SK-N-SH (cell line): ENCODE data around the gene PPM1N. TPM values are rescaled to one million over a fixed set of nuclear protein-coding genes. Genes with fewer than 3 reads are reported as not detected.

Source experiments
- CTCF ChIA-PET: fragments of 300-600, 350-600 bp; formaldehyde crosslinking; extraction: SDS; loops from one replicate; lab custom pipeline; 2021; lab: Yijun Ruan, JAX
- POLR2A ChIA-PET: fragments of 350-600 bp; sonication (Branson Sonifier 250); formaldehyde crosslinking; extraction: SDS; loops from one replicate; lab custom pipeline; 2020; ENCODE audit warnings: antibody characterized with exemption, inconsistent platforms; lab: Yijun Ruan, JAX
- DNase-seq: peaks from one replicate; pipeline ENCODE4 v3.0.0; 2012
- H2AFZ ChIP-seq: fragments of 200-600 bp; sonication (generic); 2 replicates; pipeline ENCODE4 v1.8.1; 2016; ENCODE audit warnings: antibody characterized with exemption, mild to moderate bottlenecking, low read depth
- H3F3A ChIP-seq: fragments of 200-600 bp; sonication (generic); replicated peaks from 2 replicates; pipeline ENCODE3; 2016; ENCODE audit warnings: antibody characterized with exemption, mild to moderate bottlenecking; ENCODE audit not compliant: insufficient read depth
- H3K27ac ChIP-seq, 2 experiments: fragments of 200-500 bp in 1 of 2; fragments of 200-600 bp in 1 of 2; sonication (Bioruptor generic) in 1 of 2; sonication (generic), shearing (Covaris generic) in 1 of 2; 2 replicates each; pipeline versions ENCODE4 v1.5.1 to v1.6.1; 2014 to 2016; ENCODE audit warnings: low read depth in 2 of 2, inconsistent platforms in 1 of 2, low read length in 1 of 2, mild to moderate bottlenecking in 1 of 2, mixed read lengths in 1 of 2
- H3K27me3 ChIP-seq: fragments of 200-600 bp; sonication (generic), shearing (Covaris generic); 2 replicates; pipeline ENCODE4 v1.6.1; 2016; ENCODE audit warnings: mixed run types; ENCODE audit not compliant: insufficient read depth
- H3K36me3 ChIP-seq, 2 experiments: fragments of 200-500 bp in 1 of 2; fragments of 200-600 bp in 1 of 2; sonication (Bioruptor generic) in 1 of 2; sonication (generic) in 1 of 2; replicated peaks in 1 of 2; 2 replicates each; pipeline versions ENCODE3 to v1.5.1; 2014 to 2016; ENCODE audit warnings: low read length in 1 of 2, mild to moderate bottlenecking in 1 of 2; ENCODE audit not compliant: insufficient read depth in 2 of 2, control insufficient read depth in 1 of 2
- H3K4me1 ChIP-seq, 2 experiments: fragments of 200-500 bp in 1 of 2; fragments of 200-600 bp in 1 of 2; sonication (Bioruptor generic) in 1 of 2; sonication (generic), shearing (Covaris generic) in 1 of 2; 2 replicates each; pipeline versions ENCODE4 v1.5.1 to v1.6.1; 2014 to 2016; ENCODE audit warnings: low read depth in 1 of 2, low read length in 1 of 2, mixed run types in 1 of 2; ENCODE audit not compliant: insufficient read depth in 2 of 2, control insufficient read depth in 1 of 2
- H3K4me2 ChIP-seq: fragments of 200-600 bp; sonication (generic), shearing (Covaris generic); 2 replicates; pipeline ENCODE4 v1.6.1; 2017; ENCODE audit warnings: mixed run types
- H3K4me3 ChIP-seq, 2 experiments: fragments of 200-500 bp in 1 of 2; fragments of 200-600 bp in 1 of 2; sonication (Bioruptor generic) in 1 of 2; sonication (generic), shearing (Covaris generic) in 1 of 2; 2 replicates each; pipeline versions ENCODE4 v1.5.1 to v1.8.1; 2014 to 2016; ENCODE audit warnings: low read depth in 2 of 2, inconsistent platforms in 1 of 2, low read length in 1 of 2, mild to moderate bottlenecking in 1 of 2, mixed read lengths in 1 of 2, moderate library complexity in 1 of 2
- H3K79me2 ChIP-seq: fragments of 200-600 bp; sonication (generic); 2 replicates; pipeline ENCODE4 v1.8.1; 2017; ENCODE audit warnings: mild to moderate bottlenecking; ENCODE audit not compliant: insufficient read depth
- H3K9ac ChIP-seq: fragments of 200-600 bp; sonication (generic); 2 replicates; pipeline ENCODE4 v1.6.1; 2017; ENCODE audit warnings: mixed run types
- H3K9me2 ChIP-seq: fragments of 200-600 bp; sonication (generic); 2 replicates; pipeline ENCODE4 v1.6.1; 2017; ENCODE audit warnings: mixed run types
- H3K9me3 ChIP-seq: fragments of 200-600 bp; sonication (generic); 2 replicates; pipeline ENCODE4 v1.6.1; 2017; ENCODE audit warnings: mixed run types, mild to moderate bottlenecking, moderate library complexity
- H4K20me1 ChIP-seq: fragments of 200-600 bp; sonication (generic); 2 replicates; pipeline ENCODE4 v1.6.1; 2017; ENCODE audit warnings: mild to moderate bottlenecking, mixed run types; ENCODE audit not compliant: insufficient read depth
- CHD2 ChIP-seq: fragments of 150-350 bp; IDR thresholded peaks from 2 replicates; pipeline ENCODE4 v1.6.1; 2018; ENCODE audit warnings: low read length; ENCODE audit not compliant: partially characterized antibody
- CTCF ChIP-seq: fragments of 200-600 bp; sonication (generic); IDR thresholded peaks from 2 replicates; pipeline ENCODE4 v1.6.1; 2017; ENCODE audit warnings: antibody characterized with exemption, mild to moderate bottlenecking, moderate library complexity
- EP300 ChIP-seq, 2 experiments: IDR thresholded peaks; 2 replicates each; pipeline versions ENCODE4 v1.4.0 to v1.6.1; 2012; ENCODE audit warnings: borderline replicate concordance in 1 of 2, low read depth in 1 of 2, low read length in 1 of 2
- FOSL2 ChIP-seq: IDR thresholded peaks from 2 replicates; pipeline ENCODE4 v1.4.0; 2012; ENCODE audit warnings: low read depth, mild to moderate bottlenecking, moderate library complexity, borderline replicate concordance
- FOXJ3 ChIP-seq: sonication (generic); formaldehyde crosslinking; IDR thresholded peaks from 2 replicates; pipeline ENCODE4 v1.5.1; 2020; ENCODE audit warnings: mild to moderate bottlenecking, missing genetic modification reagents
- FOXM1 ChIP-seq: IDR thresholded peaks from 2 replicates; pipeline ENCODE4 v1.4.0; 2012; ENCODE audit warnings: low read depth, mild to moderate bottlenecking
- MAX ChIP-seq: IDR thresholded peaks from 2 replicates; pipeline ENCODE4 v1.4.0; 2012; ENCODE audit warnings: low read depth
- MEF2A ChIP-seq: IDR thresholded peaks from 2 replicates; pipeline ENCODE4 v1.4.0; 2012; ENCODE audit warnings: low read depth, borderline replicate concordance
- MXI1 ChIP-seq: IDR thresholded peaks from 2 replicates; pipeline ENCODE4 v1.6.1; 2012; ENCODE audit warnings: mild to moderate bottlenecking, low read depth, low read length, improper control_type of control experiment
- POLR2AphosphoS5 ChIP-seq: IDR thresholded peaks from 2 replicates; pipeline ENCODE4 v1.6.1; 2012; ENCODE audit warnings: low read depth, low read length
- REST ChIP-seq: IDR thresholded peaks from 2 replicates; pipeline ENCODE4 v1.6.1; 2012; ENCODE audit warnings: mild to moderate bottlenecking, low read depth, low read length, moderate library complexity
- RXRA ChIP-seq: IDR thresholded peaks from 2 replicates; pipeline ENCODE4 v1.4.0; 2012; ENCODE audit warnings: low read depth, mild to moderate bottlenecking, borderline replicate concordance
- TEAD4 ChIP-seq: IDR thresholded peaks from 2 replicates; pipeline ENCODE4 v1.4.0; 2012; ENCODE audit warnings: mild to moderate bottlenecking, borderline replicate concordance; ENCODE audit not compliant: insufficient read depth
- USF1 ChIP-seq: IDR thresholded peaks from 2 replicates; pipeline ENCODE4 v1.4.0; 2012; ENCODE audit warnings: low read depth, borderline replicate concordance
- YY1 ChIP-seq: IDR thresholded peaks from 2 replicates; pipeline ENCODE4 v1.4.0; 2012; ENCODE audit warnings: low read depth, mild to moderate bottlenecking
- WGBS: methylation state at CpG from one replicate; pipeline ENCODE4 v1.1.6; 2017; ENCODE audit warnings: low lambda C conversion rate; 5-methylcytosine and 5-hydroxymethylcytosine counted together
- polyA plus RNA-seq, 3 experiments: library from polyadenylated mRNA; depleted of rRNA; stranded (reverse); fragments of >200 nt; gene quantifications; 2 replicates each; pipeline ENCODE4 v1.2.3, GENCODE V29; 2012

PPM1N gene
- polyA plus RNA-seq, 1 of the 3 experiments (the other 2 are of a cell fraction) = 10.3 TPM

GRCh38 chr19:45488708-45489107 is 9.5 kb upstream of the PPM1N start:
- H3K9me2 ChIP-seq = no peaks in the 10 kb centered on the region
- H3K4me2 ChIP-seq = no peak overlapping the region
- H3K4me3 ChIP-seq = no peak overlapping the region
- WGBS = 85% methylated on average over 15 of the region's 15 CpGs
- peaks cover 7% of the 10 kb centered on the region for H3F3A ChIP-seq
- CTCF ChIA-PET = interaction anchor here (1.9 to 3.4 kb wide), 3 partner anchors 10 to 49 kb away, joined by 6 to 27 read pairs (median 26); no protein-coding TSS in a partner anchor
- H3K9me3 ChIP-seq = no peaks in the 10 kb centered on the region
- no peaks in the 10 kb centered on the region for H3K79me2 ChIP-seq
- no peak overlapping the region for H3K9ac ChIP-seq
- POLR2A ChIA-PET = no interaction called here
- no peak for TF ChIP-seq RXRA
- TF ChIP-seq POLR2AphosphoS5 = no peak
- no peak for TF ChIP-seq CHD2
- no peak for TF ChIP-seq FOXJ3 (CRISPR knock-in tag)
- TF ChIP-seq FOSL2 = no peak
- no peak for TF ChIP-seq YY1
- no peak for TF ChIP-seq TEAD4
- no peak overlapping the region for H3K27ac ChIP-seq
- DNase-seq = no peak
- H3K4me1 ChIP-seq = no peaks in the 10 kb centered on the region; a peak in 1 of 4 replicates
- H3K27me3 ChIP-seq = no peaks in the 10 kb centered on the region
- H2AFZ ChIP-seq = no peak overlapping the region
- H4K20me1 ChIP-seq = no peaks in the 10 kb centered on the region
- H3K36me3 ChIP-seq = no peaks in the 10 kb centered on the region

- Histone ChIP-seq H4K20me1 (no peaks in the 10 kb centered on the region), H3K9ac (no peak overlapping the region), H3K4me3 (no peak overlapping the region), H3K4me2 (no peak overlapping the region), H2AFZ (no peak overlapping the region), H3K9me2 (no peaks in the 10 kb centered on the region), H3K27me3 (no peaks in the 10 kb centered on the region), H3K4me1 (no peaks in the 10 kb centered on the region; a peak in 1 of 4 replicates), H3F3A (peaks cover 7% of the 10 kb centered on the region), H3K9me3 (no peaks in the 10 kb centered on the region), H3K79me2 (no peaks in the 10 kb centered on the region), H3K36me3 (no peaks in the 10 kb centered on the region), H3K27ac (no peak overlapping the region)
- 83% methylated on average over 20 of the region's 20 CpGs for whole genome bisulfite sequencing
- no peak for DNase-seq
- TF ChIP-seq POLR2AphosphoS5 = no peak
- no peak for TF ChIP-seq MAX
- TF ChIP-seq CTCF = no peak
- no peak for TF ChIP-seq FOXM1
- TF ChIP-seq USF1 = no peak
- no peak for TF ChIP-seq MEF2A
- no peak for TF ChIP-seq YY1
- TF ChIP-seq REST = no peak
- no peak for TF ChIP-seq MXI1
- TF ChIP-seq FOSL2 = no peak
- TF ChIP-seq EP300 (IDR thresholded peaks at IDR 0.05; ENCODE audit: borderline replicate concordance in 1 of 2, low read depth in 1 of 2, low read length in 1 of 2) = no peak
- POLR2A ChIA-PET = no interaction called here
- CTCF ChIA-PET = interaction anchor here (1.0 to 3.4 kb wide), 5 partner anchors 10 to 50 kb away, joined by 3 to 27 read pairs (median 6); no protein-coding TSS in a partner anchor
These were observed 8.9 kb upstream of the PPM1N start for GRCh38 chr19:45489216-45489855.
